Loucy (cell line): ENCODE results near the gene TAAR2.

Experiments used
- CTCF ChIP-seq: fragments of 200-600 bp; sonication (generic); conservative IDR thresholded peaks from 2 replicates; pipeline ENCODE4 v1.5.1; 2014; ENCODE audit warnings: mild to moderate bottlenecking, antibody characterized with exemption, low read length
- EZH2phosphoT487 ChIP-seq: fragments of 200-600 bp; IDR thresholded peaks from 2 replicates; pipeline ENCODE4 v1.6.1; 2018; ENCODE audit warnings: antibody characterized with exemption, mild to moderate bottlenecking, moderate library complexity, borderline replicate concordance

DNA sequence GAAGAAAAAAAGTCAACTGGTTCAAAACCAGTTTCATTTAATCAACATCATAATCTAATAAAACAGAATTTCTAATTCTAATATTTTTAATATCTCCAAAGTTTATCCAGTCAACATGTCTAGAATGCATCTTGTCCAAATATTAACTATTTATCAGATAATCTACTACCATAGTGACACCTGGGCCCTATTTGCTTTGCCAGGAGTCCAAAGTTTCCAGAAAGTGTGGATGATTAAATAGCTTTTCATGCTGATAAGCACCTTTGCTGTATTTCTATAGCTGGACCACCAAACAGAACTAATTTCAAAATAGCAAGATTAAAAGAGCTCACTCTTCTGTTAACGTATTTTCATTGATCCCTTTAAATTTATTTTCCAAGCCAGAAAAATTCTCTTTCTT is 47.2 kb upstream of the TAAR2 start:
- TF ChIP-seq CTCF (no peak), EZH2phosphoT487 (no peak)
